HG02763 (cell line): ENCODE data around the gene COMMD4.
"Not testable (repeated sequence)": the region's sequence is repeated elsewhere in the genome, so short reads cannot be mapped to it uniquely, and the experiment has no call there.

ENCODE experiments used
- ATAC-seq: cut with Tn5 transposase; IDR thresholded peaks from one replicate; pipeline ENCODE4 v1.9.1; 2021; ENCODE audit warnings: mild to moderate bottlenecking, moderate library complexity; ENCODE audit not compliant: unreplicated experiment

Gene COMMD4

GRCh38 chr15:75329571-75329970 lies 6.3 kb upstream of the COMMD4 start:
- ATAC-seq, result no peak

- not testable (repeated sequence) for ATAC-seq
These were observed 3.8 kb upstream of the COMMD4 start for GRCh38 chr15:75332093-75332492.

- ATAC-seq, result not testable (repeated sequence)
These were observed 2.0 kb upstream of the COMMD4 start for GRCh38 chr15:75333654-75334419.

- no peak for ATAC-seq
These were observed 554 bp upstream of the COMMD4 start for GRCh38 chr15:75335313-75335704.

GRCh38 chr15:75338661-75339240 lies 2.9 kb downstream of the COMMD4 start:
- ATAC-seq, result no peak

GRCh38 chr15:75339531-75340240 lies 3.8 kb downstream of the COMMD4 start:
- no peak for ATAC-seq

- no peak for ATAC-seq
These were observed 6.4 kb downstream of the COMMD4 start for GRCh38 chr15:75342221-75342620.

- ATAC-seq, result not testable (repeated sequence)
These were observed 8.1 kb downstream of the COMMD4 start for GRCh38 chr15:75343953-75344352.

- ATAC-seq, result peak; percentile 5
These were observed 10.9 kb downstream of the COMMD4 start, which contains the start of gene NEIL1 for GRCh38 chr15:75346796-75347221. TSS of gene NEIL1 (plus strand) at chr15:75347039. CDS start at chr15:75348906, 1,867 bp downstream.

- peak; percentile 56 for ATAC-seq
These were observed 11.6 kb downstream of the COMMD4 start for GRCh38 chr15:75347222-75348033.

GRCh38 chr15:75348034-75348561 lies 12.2 kb downstream of the COMMD4 start:
- no peak for ATAC-seq

- ATAC-seq, result no peak
These were observed 12.9 kb downstream of the COMMD4 start for GRCh38 chr15:75348562-75349350.

- not testable (repeated sequence) for ATAC-seq
These were observed 13.4 kb downstream of the COMMD4 start for GRCh38 chr15:75349351-75349669.

- no peak for ATAC-seq
These were observed 14.2 kb downstream of the COMMD4 start for GRCh38 chr15:75349851-75350588.

GRCh38 chr15:75350601-75351361 lies 14.9 kb downstream of the COMMD4 start:
- ATAC-seq, result no peak

- ATAC-seq, result no peak
These were observed 16.6 kb downstream of the COMMD4 start for GRCh38 chr15:75352186-75353080.

- no peak for ATAC-seq
These were observed 17.7 kb downstream of the COMMD4 start for GRCh38 chr15:75353604-75354003.

GRCh38 chr15:75354454-75354853 lies 18.6 kb downstream of the COMMD4 start:
- ATAC-seq, result no peak
